ENCODE data around the gene BRI3.

DNA sequence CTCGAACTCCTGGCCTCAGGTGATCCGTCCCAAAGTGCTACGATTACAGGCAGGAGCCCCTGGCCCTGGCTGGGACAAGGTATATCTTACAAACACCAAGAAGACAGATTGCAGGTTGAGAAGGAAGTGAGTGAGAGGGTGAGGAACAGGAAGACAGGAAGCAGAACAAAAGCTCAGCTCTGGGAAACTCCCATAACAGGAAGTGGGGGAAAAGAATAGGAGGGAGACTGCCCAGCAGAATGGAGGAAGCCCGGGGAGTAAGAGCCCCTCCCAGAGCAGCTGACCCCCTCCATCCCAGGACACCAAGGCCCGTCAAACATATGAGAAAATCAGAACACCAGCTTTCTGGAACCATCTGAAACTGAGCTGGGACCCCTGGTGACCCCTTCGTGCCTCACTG, 32.4 kb upstream of the BRI3 start:
- no peak for TF ChIP-seq PBX3 (CRISPR knock-in tag; IDR thresholded peaks at IDR 0.05; ENCODE audit: borderline replicate concordance)
- TF ChIP-seq POLR2A (IDR thresholded peaks at IDR 0.05; ENCODE audit: insufficient read depth in 1 of 2, low read depth in 2 of 2, low read length in 2 of 2) = no peak
- TF ChIP-seq PHF20 (CRISPR knock-in tag; IDR thresholded peaks at IDR 0.05) = no peak
- TF ChIP-seq ZC3H13 (CRISPR knock-in tag; IDR thresholded peaks at IDR 0.05) = no peak
- no peak for TF ChIP-seq SSRP1 (CRISPR knock-in tag; IDR thresholded peaks at IDR 0.05)
- TF ChIP-seq CTCF (CRISPR knock-in tag; IDR thresholded peaks at IDR 0.05) = no peak
- TF ChIP-seq ATF1 (CRISPR knock-in tag; IDR thresholded peaks at IDR 0.05) = no peak
- TF ChIP-seq E2F5 (CRISPR knock-in tag; conservative IDR thresholded peaks at IDR 0.05) = no peak
- TF ChIP-seq POLR2AphosphoS5 (IDR thresholded peaks at IDR 0.05; ENCODE audit: low read depth, low read length) = no peak
- TF ChIP-seq POLR2AphosphoS2 (IDR thresholded peaks at IDR 0.05; ENCODE audit: low read depth, low read length) = no peak
- TF ChIP-seq, protein P1, sequence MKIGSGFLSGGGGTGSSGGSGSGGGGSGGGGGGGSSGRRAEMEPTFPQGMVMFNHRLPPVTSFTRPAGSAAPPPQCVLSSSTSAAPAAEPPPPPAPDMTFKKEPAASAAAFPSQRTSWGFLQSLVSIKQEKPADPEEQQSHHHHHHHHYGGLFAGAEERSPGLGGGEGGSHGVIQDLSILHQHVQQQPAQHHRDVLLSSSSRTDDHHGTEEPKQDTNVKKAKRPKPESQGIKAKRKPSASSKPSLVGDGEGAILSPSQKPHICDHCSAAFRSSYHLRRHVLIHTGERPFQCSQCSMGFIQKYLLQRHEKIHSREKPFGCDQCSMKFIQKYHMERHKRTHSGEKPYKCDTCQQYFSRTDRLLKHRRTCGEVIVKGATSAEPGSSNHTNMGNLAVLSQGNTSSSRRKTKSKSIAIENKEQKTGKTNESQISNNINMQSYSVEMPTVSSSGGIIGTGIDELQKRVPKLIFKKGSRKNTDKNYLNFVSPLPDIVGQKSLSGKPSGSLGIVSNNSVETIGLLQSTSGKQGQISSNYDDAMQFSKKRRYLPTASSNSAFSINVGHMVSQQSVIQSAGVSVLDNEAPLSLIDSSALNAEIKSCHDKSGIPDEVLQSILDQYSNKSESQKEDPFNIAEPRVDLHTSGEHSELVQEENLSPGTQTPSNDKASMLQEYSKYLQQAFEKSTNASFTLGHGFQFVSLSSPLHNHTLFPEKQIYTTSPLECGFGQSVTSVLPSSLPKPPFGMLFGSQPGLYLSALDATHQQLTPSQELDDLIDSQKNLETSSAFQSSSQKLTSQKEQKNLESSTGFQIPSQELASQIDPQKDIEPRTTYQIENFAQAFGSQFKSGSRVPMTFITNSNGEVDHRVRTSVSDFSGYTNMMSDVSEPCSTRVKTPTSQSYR (CRISPR knock-in tag; IDR thresholded peaks at IDR 0.05; ENCODE audit: borderline replicate concordance) = no peak
- no peak for TF ChIP-seq CHD2 (IDR thresholded peaks at IDR 0.05; ENCODE audit: low read depth, low read length)
